COR-L47 (cell line): ENCODE data around the gene RETREG2.
A peak's percentile ranks its signal among the peaks of the same experiment; 100 is the strongest.

ENCODE experiments used
- DNase-seq: peaks from one replicate; lab custom pipeline; 2025; lab: John Stamatoyannopoulos, UW

Gene RETREG2, protein sequence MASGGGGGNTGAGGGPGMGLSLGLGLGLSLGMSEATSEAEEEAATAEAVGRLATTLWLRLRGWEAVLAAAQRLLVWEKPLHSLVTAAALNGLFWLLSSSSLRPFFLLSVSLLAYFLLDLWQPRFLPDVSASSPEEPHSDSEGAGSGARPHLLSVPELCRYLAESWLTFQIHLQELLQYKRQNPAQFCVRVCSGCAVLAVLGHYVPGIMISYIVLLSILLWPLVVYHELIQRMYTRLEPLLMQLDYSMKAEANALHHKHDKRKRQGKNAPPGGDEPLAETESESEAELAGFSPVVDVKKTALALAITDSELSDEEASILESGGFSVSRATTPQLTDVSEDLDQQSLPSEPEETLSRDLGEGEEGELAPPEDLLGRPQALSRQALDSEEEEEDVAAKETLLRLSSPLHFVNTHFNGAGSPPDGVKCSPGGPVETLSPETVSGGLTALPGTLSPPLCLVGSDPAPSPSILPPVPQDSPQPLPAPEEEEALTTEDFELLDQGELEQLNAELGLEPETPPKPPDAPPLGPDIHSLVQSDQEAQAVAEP

GRCh38 chr2:219177552-219178376, at the start of gene RETREG2:
Gene RETREG2 (plus strand): TSS chr2:219178275. CDS start chr2:219178353, 78 bp downstream.
- DNase-seq, result peak; percentile 86

DNA sequence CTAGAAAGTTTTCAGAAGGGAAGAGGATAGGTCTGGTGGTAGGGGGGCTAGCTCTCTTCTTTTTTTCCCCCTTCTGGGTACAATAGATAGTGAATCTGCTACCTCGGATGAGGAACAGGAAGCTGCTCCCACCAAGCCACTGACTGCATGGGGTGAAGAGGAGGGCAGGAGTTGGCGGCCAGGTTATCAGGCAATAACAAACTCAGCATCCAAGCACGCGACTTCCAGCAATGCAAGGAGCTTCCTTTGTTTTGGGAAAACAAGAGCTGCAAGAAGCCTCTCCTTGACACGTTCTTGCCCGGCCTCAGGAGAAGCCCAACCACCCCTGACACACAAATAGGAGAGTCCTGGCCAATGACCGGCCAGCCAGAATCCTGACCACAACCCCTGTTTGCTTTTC, 49.7 kb upstream of the RETREG2 start:
- no peak for DNase-seq

DNA sequence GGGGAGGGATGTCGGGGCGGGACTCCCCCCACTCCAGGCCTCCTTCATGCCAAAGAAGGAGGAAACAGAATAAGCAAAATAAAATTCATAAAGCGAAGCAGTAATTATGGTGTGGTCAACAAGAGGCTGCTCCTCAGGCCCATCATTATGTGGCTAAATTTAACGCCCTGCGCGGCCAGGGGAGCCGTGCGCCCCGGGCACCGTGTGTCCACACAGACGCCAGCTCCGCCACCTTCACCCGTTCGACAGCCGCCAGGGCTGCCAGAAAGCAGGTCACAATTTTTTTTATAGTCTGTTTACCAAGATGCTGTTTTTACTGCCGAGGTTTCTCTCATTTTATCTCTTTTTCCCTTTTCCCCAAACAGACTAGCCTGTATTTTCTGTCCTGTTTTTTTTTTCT, 48.5 kb upstream of the RETREG2 start:
- no peak for DNase-seq

DNA sequence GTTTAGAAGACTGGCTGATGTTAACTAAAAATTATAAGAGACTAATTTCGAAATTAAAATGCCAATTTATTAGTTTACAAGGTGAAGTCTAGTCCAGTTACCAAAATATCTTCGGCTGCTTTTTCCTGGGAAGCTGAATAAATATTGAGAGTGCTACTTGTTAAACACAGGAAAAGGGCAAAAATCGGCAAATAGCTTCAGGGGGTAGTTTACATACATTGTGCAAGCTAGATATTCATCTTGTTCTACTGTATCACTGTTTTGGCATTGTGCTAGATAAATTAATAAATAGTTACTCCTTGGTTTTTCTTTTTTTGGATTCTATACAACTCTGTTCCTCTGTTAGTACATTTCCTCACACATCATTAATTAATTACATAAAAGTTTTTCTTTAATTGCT, 46.7 kb upstream of the RETREG2 start:
- DNase-seq, result no peak

- DNase-seq, result no peak
Measured at GRCh38 chr2:219131744-219132143, 46.3 kb upstream of the RETREG2 start.

- DNase-seq, result no peak
Measured at GRCh38 chr2:219133976-219134375, 44.1 kb upstream of the RETREG2 start.

- no peak for DNase-seq
Measured at GRCh38 chr2:219140722-219141121, 37.4 kb upstream of the RETREG2 start.

- no peak for DNase-seq
Measured at GRCh38 chr2:219142329-219142728, 35.7 kb upstream of the RETREG2 start.

DNA sequence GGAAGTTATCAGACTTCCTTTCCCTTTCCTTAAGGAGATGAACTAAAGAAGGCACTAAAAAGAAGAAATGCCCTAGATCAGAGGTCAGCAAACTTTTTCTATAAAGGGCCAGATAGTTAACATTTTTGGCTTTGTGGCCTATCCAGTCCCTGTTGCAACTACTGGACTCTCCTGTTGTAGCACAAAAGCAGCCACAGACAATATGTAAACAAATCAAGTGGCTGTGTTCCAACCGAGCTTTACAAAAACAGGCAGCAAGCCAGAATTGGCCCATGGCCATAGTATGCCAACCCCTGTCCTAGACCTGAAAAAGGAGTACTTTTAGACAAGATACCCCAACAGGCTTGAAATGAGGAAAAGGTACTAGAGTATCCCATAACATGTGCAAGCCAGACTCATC, 28.4 kb upstream of the RETREG2 start:
- peak; percentile 43 for DNase-seq

DNA sequence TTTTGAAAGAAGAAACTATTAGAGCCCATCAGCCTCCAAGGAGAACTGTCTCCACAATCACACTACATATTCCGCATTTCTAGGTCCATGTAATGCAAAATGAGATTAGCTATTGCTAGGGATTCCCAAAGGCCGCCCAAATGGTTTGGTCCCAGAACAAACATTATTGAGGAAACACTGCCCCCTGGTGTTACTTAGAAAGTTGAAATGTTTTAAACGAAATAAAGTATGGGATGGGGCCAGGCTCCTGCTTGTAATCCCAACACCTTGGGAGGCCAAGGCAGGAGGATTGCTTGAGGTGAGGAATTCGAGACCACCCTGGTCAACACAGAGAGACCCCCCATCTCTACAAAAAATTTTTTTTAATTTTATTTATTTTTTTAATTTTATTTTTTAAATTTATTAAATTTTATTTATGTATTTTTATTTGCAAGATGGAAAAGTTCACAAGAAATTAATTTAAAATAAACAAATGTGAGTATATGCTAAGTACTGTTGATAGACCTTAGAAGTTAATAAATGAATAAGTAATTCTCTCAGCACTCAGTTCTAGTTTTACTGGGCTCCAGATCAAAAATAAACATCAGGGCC, 22.9 kb upstream of the RETREG2 start:
- peak; percentile 89 for DNase-seq

DNA sequence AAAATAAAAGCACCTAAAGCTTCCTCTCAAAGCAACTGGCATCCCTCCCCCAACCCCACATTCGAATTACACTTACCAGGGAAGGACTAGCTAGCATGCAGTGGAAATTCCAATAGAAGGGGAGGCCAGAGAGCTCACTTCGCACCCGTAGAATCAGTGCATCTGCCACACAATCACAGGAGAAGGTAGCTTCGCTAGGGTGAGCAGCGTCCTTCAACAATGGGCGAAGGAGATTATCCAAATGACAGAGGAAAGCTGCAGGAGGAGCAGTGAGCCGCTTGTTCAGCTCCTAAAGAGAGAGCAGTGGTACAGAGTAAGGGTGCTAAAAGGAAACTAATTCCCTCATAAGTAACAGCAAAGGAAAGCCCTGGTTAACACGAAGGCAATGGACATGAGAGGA, 20.7 kb upstream of the RETREG2 start:
- DNase-seq, result no peak

DNA sequence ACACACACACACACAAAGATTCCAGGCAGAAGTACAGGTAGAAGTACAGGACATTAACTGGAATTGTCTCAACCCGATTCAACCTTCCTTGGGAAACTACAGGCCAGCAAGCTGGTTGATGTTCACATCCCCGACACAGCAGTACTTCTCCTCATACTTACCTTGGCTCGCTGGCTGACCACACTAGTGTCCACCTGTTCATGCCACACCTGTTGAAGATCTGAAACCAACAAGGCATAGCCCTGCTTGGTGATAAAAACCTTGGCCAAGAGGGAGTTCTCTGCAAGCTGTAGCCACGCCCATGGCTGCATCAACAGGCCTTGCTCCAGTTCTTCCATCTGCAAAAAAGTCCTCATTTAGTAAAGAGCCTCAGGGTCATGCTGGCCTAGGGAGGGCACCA, 20.1 kb upstream of the RETREG2 start:
- DNase-seq, result no peak

DNA sequence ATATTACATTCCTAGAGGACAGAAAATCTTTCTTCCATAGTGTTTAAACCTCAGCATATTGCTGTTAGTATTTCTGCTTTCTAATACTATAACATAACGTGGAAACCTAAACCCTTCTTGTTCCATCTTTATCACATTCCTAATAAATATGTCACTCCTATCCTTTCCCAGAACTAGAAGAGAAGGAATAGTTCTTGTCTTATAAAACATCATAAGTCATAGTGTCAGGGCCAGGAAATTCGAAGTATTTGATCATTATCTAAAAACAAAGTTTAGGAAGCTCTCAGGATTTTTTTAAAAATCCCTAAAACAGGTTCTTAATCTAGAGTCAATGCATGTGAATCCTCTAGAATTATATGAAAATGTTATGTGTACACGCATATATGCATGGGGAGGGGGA, 19.5 kb upstream of the RETREG2 start:
- no peak for DNase-seq

DNA sequence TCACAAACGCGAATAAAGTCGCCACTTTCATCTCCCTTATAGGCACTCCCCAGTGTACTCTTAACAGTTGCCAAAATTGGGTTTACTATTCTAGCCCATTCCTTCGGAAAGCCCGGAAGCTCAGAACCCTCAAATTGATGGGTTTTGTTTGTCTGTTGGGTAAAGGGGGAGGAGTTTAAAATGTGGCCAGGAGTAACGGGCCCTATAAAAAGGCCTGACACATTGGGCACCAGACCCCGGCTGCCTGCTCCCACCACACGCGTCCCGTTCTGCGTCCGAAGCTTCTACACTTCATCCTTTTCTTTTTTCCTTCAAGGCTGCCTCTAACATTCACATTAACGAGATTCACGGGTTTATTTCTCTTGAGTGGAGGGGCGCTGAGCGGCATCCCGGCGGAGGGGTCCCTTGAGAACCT, 18.3 kb upstream of the RETREG2 start:
- DNase-seq, result no peak

- peak; percentile 83 for DNase-seq
Measured at GRCh38 chr2:219160186-219161017, 17.7 kb upstream of the RETREG2 start, which contains the start of gene NHEJ1. Gene NHEJ1 (minus strand): TSS chr2:219160815. CDS start chr2:219158362, 2,453 bp downstream.

GRCh38 chr2:219161097-219161496, 17.0 kb upstream of the RETREG2 start:
- no peak for DNase-seq

- no peak for DNase-seq
Measured at GRCh38 chr2:219163156-219163555, 14.9 kb upstream of the RETREG2 start.

DNA sequence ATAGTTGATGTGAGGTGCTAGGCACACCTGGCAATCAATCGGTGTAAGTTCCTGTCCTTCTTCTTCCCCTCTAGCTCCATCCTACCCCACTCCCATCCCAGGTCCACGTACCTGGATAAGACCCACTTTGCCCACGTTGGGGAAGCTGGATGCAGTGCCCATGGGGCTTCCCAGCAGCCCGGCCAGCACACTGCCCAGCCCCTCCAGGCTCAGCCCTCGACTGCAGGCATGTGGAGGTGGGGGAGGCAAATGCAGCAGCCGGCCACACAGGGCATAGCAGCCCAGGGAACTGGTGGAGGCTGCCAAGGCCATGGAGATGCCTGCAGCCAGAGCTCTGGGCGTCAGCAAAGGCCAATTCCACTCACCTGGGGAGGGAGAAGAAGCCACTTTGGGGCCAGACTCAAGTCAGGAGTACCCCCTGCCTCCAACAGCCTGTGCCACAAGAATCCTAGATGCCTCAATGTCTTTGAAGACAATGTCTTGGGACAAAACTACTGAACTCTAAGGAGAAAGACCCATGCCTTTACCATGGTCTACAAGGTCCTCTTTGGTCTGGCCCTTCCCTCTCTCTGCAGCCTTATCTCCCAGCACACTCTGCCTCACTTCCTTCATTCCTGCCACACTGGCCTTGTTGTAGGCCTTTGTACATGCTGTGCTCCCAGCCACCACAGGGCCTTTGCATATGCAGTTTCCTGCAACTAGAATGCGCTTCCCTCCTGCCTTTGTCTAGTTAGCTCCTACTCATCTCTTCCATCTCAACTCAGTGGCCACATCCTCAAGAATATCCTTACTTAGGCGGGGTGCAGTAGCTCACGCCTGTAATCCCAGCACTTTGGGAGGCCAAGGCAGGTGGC, 12.8 kb upstream of the RETREG2 start:
- DNase-seq, result no peak

GRCh38 chr2:219167997-219168396, 10.1 kb upstream of the RETREG2 start:
- DNase-seq, result no peak

DNA sequence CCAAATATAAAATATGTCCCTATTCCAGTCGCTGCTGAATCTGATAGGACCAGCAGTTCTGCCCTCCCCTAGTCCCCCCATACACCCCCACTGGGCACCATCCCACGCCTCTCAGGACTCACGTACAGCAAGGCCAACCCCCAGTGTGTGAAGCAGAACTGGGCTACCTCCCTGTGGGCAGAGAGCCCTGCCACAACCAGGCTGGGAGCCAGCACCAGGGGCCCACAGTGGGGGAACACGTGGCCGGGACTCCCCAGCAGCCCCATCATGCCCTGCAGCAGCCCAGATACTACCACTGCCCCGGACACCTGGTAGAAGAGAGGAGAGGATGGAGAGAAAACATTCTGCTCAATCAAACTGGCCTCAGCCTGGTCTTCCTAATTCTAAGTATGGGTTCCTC, 9.5 kb upstream of the RETREG2 start:
- DNase-seq, result no peak

DNA sequence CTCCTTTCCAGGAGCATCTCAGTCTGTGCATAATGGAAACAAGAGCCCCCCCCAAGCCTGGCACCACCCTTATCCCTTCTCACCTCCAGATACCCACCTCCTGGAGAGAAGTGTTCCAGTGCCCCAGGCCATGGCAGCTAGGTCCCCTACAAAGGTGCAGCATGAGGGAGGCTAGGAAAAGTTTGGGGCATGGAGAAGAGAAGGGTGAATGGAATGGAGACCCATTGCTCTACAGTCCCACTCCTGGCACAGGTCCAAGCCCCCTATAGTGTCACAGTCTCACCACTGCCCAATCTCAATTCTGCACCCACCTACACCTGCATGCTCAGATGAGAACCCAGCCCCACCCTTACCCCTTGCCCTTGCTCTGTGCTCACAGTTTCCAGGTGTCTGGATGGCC, 9.1 kb upstream of the RETREG2 start:
- no peak for DNase-seq
